Neutrophil (primary cell): Measurements from ENCODE around the gene INCA1.

Experiments
- H3K27ac ChIP-seq: fragments of 200-600 bp; sonication (generic); 2 replicates; pipeline ENCODE4 v1.5.1; 2016; ENCODE audit warnings: mild to moderate bottlenecking, moderate library complexity
- H3K27me3 ChIP-seq: fragments of 200-600 bp; sonication (generic); 2 replicates; pipeline ENCODE4 v1.6.0; 2016; ENCODE audit warnings: mild to moderate bottlenecking
- H3K36me3 ChIP-seq: fragments of 200-600 bp; sonication (generic); 2 replicates; pipeline ENCODE4 v1.5.1; 2017
- H3K4me1 ChIP-seq, 2 experiments: fragments of 200-600 bp in 1 of 2; sonication (generic) in 1 of 2; 1 replicate in 1 of 2; 2 replicates in 1 of 2; pipeline versions ENCODE4 v1.5.1 to v1.6.1; 2013 to 2016; ENCODE audit warnings: low read depth in 1 of 2, low read length in 1 of 2, mild to moderate bottlenecking in 1 of 2, moderate library complexity in 1 of 2; ENCODE audit not compliant: control insufficient read depth in 1 of 2, insufficient read depth in 1 of 2
- H3K4me3 ChIP-seq, 2 experiments: fragments of 200-600 bp in 1 of 2; sonication (generic) in 1 of 2; 1 replicate in 1 of 2; 2 replicates in 1 of 2; pipeline ENCODE4 v1.5.1; 2013 to 2016; ENCODE audit warnings: low read depth in 1 of 2, low read length in 1 of 2, mild to moderate bottlenecking in 1 of 2, moderate library complexity in 1 of 2
- H3K9me3 ChIP-seq: fragments of 200-600 bp; sonication (generic); 2 replicates; pipeline ENCODE4 v1.5.1; 2016
- CTCF ChIP-seq: fragments of 200-600 bp; sonication (generic); IDR thresholded peaks from 2 replicates; pipeline ENCODE4 v1.5.1; 2016; ENCODE audit warnings: antibody characterized with exemption

The INCA1 gene

GRCh38 chr17:4997302-4998026 is at the start of gene INCA1, which contains the start of gene KIF1C:
TSS of gene INCA1 (minus strand) at chr17:4997522. CDS start at chr17:4994437, 3,085 bp downstream.
TSS of gene KIF1C (plus strand) at chr17:4997950. CDS start at chr17:5000247, 2,297 bp downstream.
- Histone ChIP-seq H3K27ac (peak within 1 kb of the TSS; percentile 83), H3K4me3 (peak within 1 kb of the TSS; percentile 69 to 87), H3K9me3 (no peaks in the 10 kb centered on the region), H3K4me1 (peaks cover 30 to 36% of the 10 kb centered on the region in 2 experiments), H3K36me3 (peaks cover 22% of the 10 kb centered on the region), H3K27me3 (no peaks in the 10 kb centered on the region)
- peak; percentile 78 for TF ChIP-seq CTCF

DNA sequence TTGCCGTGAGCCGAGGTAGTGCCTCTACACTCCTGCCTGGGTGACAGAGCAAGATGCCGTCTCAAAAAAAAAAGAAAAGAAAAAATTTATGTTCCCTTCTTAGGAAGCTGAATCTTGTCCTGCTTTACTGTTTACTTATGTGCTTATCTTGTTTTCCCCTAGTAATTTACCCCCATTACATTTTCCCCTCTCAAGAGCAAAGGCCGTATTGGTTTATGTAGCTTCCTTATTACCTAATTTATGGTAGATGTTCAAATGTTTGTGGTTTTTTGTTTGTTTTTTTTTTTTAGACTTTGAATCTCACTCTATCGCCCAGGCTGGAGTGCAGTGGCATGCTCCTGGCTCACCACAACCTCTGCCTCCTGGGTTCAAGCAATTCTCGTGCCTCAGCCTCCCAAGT is 48.2 kb upstream of the INCA1 start:
- no peaks in the 10 kb centered on the region for H3K27me3 ChIP-seq
- no peaks in the 10 kb centered on the region for H3K36me3 ChIP-seq
- no peaks in the 10 kb centered on the region for H3K4me1 ChIP-seq
- no peak for TF ChIP-seq CTCF
- no peak overlapping the region for H3K4me3 ChIP-seq
- no peaks in the 10 kb centered on the region for H3K9me3 ChIP-seq
- no peak overlapping the region for H3K27ac ChIP-seq

DNA sequence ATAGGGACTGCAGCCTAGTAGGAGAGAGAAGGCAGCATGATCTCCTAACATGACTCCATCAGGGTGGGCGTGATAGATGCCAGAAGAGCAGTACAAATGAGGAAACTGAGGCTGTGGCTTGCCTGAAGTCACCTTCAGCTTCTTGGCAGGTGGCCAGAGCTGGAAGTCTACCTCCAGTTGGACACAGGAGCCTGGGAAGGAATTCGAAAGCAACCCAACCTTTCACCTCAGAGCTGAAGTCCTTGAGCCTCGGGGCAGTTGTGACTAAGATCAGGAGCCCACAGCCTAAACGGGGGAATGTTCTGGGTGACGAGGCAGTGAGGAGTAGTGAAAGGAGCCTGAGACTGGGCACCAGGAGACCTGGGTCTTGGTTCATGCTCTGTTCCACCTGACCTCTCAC is 47.3 kb upstream of the INCA1 start:
- H3K27ac ChIP-seq = no peak overlapping the region
- no peaks in the 10 kb centered on the region for H3K36me3 ChIP-seq
- peaks cover 8% of the 10 kb centered on the region for H3K27me3 ChIP-seq
- H3K9me3 ChIP-seq = no peaks in the 10 kb centered on the region
- TF ChIP-seq CTCF = no peak
- H3K4me3 ChIP-seq = no peak overlapping the region
- no peaks in the 10 kb centered on the region for H3K4me1 ChIP-seq

- H3K27ac ChIP-seq = no peak overlapping the region
- H3K36me3 ChIP-seq = no peaks in the 10 kb centered on the region
- H3K27me3 ChIP-seq = peaks cover 10% of the 10 kb centered on the region
- TF ChIP-seq CTCF = no peak
- no peaks in the 10 kb centered on the region for H3K9me3 ChIP-seq
- H3K4me1 ChIP-seq = no peaks in the 10 kb centered on the region
- no peak overlapping the region for H3K4me3 ChIP-seq
Observed at GRCh38 chr17:5043524-5043923, 46.2 kb upstream of the INCA1 start.

GRCh38 chr17:5042157-5043022 is 45.1 kb upstream of the INCA1 start:
- no peak overlapping the region for H3K4me3 ChIP-seq
- TF ChIP-seq CTCF = no peak
- peaks cover 12% of the 10 kb centered on the region for H3K27me3 ChIP-seq
- no peaks in the 10 kb centered on the region for H3K9me3 ChIP-seq
- no peak overlapping the region for H3K27ac ChIP-seq
- H3K4me1 ChIP-seq = no peaks in the 10 kb centered on the region
- H3K36me3 ChIP-seq = no peaks in the 10 kb centered on the region
